Brain microvascular endothelial cell (primary cell): Measurements from ENCODE around the gene NCBP3.

Experiments
- DNase-seq: peaks from one replicate; pipeline ENCODE4 v3.0.0-alpha.2; 2020
- H3K27ac ChIP-seq: fragments of 250-450 bp; sonication (Bioruptor Pico); 2 replicates; pipeline ENCODE4 v1.5.1; 2020; ENCODE audit warnings: mild to moderate bottlenecking, moderate library complexity
- H3K27me3 ChIP-seq: fragments of 250-450 bp; sonication (Bioruptor Pico); replicated peaks from 2 replicates; pipeline ENCODE4 v1.5.1; 2020; ENCODE audit warnings: mild to moderate bottlenecking
- H3K36me3 ChIP-seq: fragments of 250-450 bp; sonication (Bioruptor Pico); replicated peaks from 2 replicates; pipeline ENCODE4 v1.5.1; 2020; ENCODE audit warnings: mild to moderate bottlenecking
- H3K4me3 ChIP-seq: 2 replicates; pipeline ENCODE4 v1.5.1; 2011; ENCODE audit warnings: low read depth, mild to moderate bottlenecking, control low read depth, low read length, moderate library complexity
- in situ Hi-C: cut with HindIII; loops from 2 replicates; pipeline ENCODE4 v1.10.0; 2017; ENCODE audit warnings: low sequenced_read_pairs, low pct_ligation_motif_present
- TF ChIP-seq, protein P1 (sequence below): IDR thresholded peaks from 2 replicates; pipeline ENCODE4 v1.5.1; 2011; ENCODE audit warnings: low read depth, mild to moderate bottlenecking, moderate library complexity, low read length, control low read depth, inconsistent platforms; ENCODE audit errors: missing control alignments

The NCBP3 gene

DNA sequence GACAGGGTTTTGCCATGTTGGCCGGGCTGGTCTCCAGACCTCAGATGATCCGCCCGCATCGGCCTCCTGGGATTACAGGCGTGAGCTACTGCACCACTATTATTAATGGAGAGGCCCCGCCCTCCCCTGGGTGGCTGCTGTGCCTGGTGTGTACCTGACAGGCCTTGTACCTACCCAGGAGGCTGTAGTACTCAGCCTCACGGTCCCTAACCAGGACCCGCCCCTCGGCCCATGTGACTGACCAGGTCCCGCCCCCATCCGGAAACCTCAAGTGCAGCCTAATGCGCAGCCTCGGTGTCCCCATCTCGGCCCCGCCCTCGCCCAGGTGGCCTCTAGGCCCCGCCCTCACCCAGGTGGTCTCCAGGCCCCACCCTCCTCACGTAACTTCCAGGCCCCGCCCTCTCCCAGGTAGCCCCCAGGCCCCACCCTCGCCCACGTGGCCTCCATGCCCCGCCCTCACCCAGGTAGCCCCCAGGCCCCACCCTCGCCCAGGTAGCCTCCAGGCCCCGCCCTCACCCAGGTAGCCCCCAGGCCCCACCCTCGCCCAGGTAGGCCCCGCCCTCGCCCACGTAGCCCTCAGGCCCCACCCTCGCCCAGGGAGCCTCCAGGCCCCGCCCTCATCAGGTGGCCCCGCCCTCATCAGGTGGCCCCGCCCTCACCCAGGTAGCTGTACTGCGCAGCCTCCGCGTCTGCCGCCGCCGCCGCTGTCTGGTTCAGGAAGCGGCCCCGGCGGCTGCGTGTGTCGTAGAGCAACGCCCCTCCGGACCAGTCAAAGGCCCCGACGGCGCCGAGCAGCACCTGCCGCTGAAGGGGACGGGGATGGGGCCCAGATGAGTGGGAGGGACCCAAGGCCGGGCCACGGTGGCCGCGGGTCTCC lies 91.3 kb downstream of the NCBP3 start:
- H3K4me3 ChIP-seq: no peak overlapping the region
- H3K27ac ChIP-seq: no peak overlapping the region
- in situ Hi-C loops: no loop called here
- no peaks in the 10 kb centered on the region for H3K27me3 ChIP-seq
- DNase-seq: no peak
- no peaks in the 10 kb centered on the region for H3K36me3 ChIP-seq
- TF ChIP-seq, protein P1, sequence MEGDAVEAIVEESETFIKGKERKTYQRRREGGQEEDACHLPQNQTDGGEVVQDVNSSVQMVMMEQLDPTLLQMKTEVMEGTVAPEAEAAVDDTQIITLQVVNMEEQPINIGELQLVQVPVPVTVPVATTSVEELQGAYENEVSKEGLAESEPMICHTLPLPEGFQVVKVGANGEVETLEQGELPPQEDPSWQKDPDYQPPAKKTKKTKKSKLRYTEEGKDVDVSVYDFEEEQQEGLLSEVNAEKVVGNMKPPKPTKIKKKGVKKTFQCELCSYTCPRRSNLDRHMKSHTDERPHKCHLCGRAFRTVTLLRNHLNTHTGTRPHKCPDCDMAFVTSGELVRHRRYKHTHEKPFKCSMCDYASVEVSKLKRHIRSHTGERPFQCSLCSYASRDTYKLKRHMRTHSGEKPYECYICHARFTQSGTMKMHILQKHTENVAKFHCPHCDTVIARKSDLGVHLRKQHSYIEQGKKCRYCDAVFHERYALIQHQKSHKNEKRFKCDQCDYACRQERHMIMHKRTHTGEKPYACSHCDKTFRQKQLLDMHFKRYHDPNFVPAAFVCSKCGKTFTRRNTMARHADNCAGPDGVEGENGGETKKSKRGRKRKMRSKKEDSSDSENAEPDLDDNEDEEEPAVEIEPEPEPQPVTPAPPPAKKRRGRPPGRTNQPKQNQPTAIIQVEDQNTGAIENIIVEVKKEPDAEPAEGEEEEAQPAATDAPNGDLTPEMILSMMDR: no peak

DNA sequence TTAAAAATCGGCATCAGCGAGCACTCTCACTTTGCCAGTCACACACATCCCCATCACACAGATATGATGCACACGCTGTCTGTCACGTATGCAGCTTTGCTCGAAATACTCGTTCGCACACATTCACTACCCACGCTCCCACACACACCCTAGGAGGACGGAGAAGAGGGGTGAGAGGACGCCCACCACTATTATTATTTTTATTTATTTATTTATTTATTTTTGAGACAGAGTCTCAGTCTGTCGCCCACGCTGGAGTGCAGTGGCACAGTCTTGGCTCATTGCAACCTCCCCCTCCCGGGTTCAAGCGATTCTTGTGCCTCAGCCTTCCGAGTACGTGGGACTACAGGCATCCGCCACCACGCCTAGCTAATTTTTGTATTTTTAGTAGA lies 92.0 kb downstream of the NCBP3 start:
- Histone ChIP-seq H3K27me3 (no peaks in the 10 kb centered on the region), H3K27ac (no peak overlapping the region), H3K36me3 (no peaks in the 10 kb centered on the region), H3K4me3 (no peak overlapping the region)
- no peak for DNase-seq
- TF ChIP-seq, protein P1: no peak
- in situ Hi-C loops: no loop called here

DNA sequence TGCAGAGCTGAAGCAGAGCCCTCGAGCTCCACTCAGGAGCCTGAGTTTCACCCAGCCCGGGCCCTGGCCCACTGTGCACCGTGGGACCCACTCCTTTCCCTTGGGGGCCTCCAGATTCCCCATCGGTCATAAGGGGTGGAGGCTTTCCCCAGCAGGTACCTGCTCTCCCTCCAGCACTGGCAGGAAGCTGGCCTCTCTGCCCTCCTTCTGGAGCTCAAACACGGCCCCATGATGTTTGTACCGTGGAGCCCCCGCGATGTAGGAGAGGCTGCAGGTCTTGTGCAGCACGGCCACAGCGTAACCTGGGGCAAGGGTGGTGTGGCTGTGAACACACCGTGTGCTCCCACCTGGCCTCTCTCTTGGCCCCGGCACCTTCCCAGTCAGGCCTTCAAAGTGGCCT lies 92.4 kb downstream of the NCBP3 start:
- Histone ChIP-seq H3K27ac (no peak overlapping the region), H3K4me3 (no peak overlapping the region), H3K27me3 (no peaks in the 10 kb centered on the region), H3K36me3 (no peaks in the 10 kb centered on the region)
- DNase-seq: no peak
- TF ChIP-seq, protein P1: no peak
- in situ Hi-C loops: no loop called here
